Activated T-helper 1 cell treated with anti-CD3 and anti-CD28 coated beads, Interleukin-12 subunit alpha, Interleukin-12 subunit beta, Interleukin-2, Interleukin-4 antibody, amounts not matched to agents 30 ng/mL and 10 ng/mL and 1 ng/mL, durations not matched to agents 14 hours and 24 hours and 36 hours (primary cell): Measurements from ENCODE around the gene EPHA7. TPM values are rescaled to one million over a fixed set of nuclear protein-coding genes. Genes with fewer than 3 reads are reported as not detected.

Experiments
- DNase-seq: peaks from one replicate; pipeline ENCODE4 v3.0.0; 2021; ENCODE audit warnings: low spot score
- H3K27ac Mint-ChIP-seq: one replicate; pipeline ENCODE4 v1.8.0; 2021; ENCODE audit warnings: mild to moderate bottlenecking, mixed read lengths
- H3K27me3 Mint-ChIP-seq: one replicate; pipeline ENCODE4 v1.8.0; 2022; ENCODE audit warnings: mild to moderate bottlenecking, moderate library complexity, mixed read lengths; ENCODE audit not compliant: insufficient read depth
- H3K36me3 Mint-ChIP-seq: one replicate; pipeline ENCODE4 v1.8.0; 2021; ENCODE audit warnings: low read depth, mixed read lengths
- H3K4me1 Mint-ChIP-seq: one replicate; pipeline ENCODE4 v1.8.0; 2021; ENCODE audit warnings: low read depth, mixed read lengths
- H3K4me3 Mint-ChIP-seq: one replicate; pipeline ENCODE4 v1.8.0; 2021; ENCODE audit warnings: mild to moderate bottlenecking, moderate library complexity, mixed read lengths
- H3K9me3 Mint-ChIP-seq: one replicate; pipeline ENCODE4 v1.8.0; 2021; ENCODE audit warnings: mixed read lengths
- intact Hi-C: fragments of 100-400 bp; cut with micrococcal nuclease; formaldehyde crosslinking; loops from one replicate; pipeline ENCODE4 v1.15.1; 2024
- total RNA-seq: library from RNA; stranded (reverse); gene quantifications from 2 replicates; pipeline ENCODE4 v1.2.3, GENCODE V29; 2022

Gene EPHA7
- total RNA-seq, 1 donor from 2014 or later, result not detected

DNA sequence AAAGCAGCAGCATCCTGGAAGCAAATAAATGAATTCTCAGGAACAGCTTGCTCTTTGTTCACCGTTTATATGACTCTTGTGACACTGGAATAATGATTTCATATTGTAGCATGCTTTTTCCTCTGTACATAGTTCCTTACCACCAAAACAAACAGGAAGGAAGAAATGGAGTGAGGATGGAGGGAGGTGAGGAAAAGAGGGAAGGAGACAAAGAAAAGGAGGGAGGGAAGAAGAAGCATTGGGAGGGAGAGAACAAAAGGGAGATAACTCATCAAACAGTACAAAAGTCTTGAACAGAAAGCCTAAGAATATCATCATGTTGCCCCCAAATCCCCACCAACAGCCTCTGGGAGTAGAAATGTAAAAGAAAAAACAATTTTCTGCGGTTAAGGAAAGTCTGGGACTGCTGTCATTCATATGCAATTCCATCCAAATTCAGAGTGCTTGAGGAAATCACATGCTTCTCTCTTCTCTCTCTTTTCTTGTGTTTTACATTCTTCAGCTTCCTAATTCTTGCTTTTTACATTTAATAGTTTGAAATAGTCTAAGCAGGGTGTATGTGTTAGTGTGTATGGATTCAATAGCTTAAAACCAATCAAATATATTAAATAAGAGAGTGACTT lies 81.5 kb downstream of the EPHA7 start:
- H3K36me3 Mint-ChIP-seq, result no peaks in the 10 kb centered on the region
- H3K27me3 Mint-ChIP-seq, result no peaks in the 10 kb centered on the region
- H3K4me3 Mint-ChIP-seq, result no peak overlapping the region
- no peaks in the 10 kb centered on the region for H3K4me1 Mint-ChIP-seq
- H3K27ac Mint-ChIP-seq, result no peak overlapping the region
- intact Hi-C loops, result no loop called here
- DNase-seq, result no peak
- no peaks in the 10 kb centered on the region for H3K9me3 Mint-ChIP-seq

DNA sequence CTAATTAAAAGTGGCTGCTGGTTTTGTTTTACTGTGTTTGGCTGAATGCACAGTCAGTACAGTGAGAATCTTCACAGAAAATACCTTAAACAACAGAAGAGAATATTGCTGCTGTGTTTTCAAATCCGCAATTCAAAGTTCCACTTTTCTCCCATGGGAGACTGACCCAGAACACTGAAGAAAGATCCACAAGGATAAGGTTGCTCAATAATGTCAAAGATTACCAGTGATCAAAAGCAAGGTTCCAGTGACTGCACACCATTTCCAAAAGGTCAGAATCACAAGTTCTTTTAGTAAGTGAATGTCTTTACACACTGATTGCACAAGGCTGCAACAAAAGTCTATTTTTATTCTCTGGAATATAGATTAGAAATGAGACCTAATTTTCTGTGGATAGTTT lies 82.3 kb downstream of the EPHA7 start:
- Mint-ChIP-seq H3K27me3 (no peaks in the 10 kb centered on the region), H3K9me3 (no peaks in the 10 kb centered on the region)

DNA sequence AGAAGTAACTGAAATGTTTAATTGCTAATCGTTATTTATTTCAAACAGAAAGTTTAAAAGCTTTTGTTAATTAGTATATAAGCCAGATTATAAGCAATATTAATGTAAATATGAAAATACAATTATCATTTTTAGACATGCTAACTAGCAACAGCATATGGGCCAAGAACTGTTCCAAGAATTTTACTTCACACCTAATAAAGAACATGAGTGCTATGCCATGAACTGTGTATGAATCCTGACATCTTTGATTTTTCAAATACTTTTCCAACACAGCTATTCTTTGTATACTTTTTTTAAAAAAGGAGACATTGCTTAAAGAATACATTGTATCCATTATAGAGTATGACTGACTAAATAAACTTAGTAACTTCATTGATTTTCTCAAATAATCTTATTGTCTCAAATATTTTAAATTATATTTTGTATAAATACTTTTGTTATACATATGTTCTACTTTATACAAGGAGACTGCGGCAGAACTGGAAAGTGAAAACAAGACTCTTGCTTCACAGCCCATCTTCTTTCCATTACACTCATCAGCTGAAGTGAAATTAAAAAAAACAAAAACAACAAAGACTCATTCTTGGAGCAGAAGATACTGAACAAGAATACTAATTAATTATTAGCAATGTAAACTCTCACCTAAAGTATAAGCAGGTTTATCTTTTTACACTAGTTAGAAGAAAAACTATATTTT lies 89.9 kb downstream of the EPHA7 start:
- H3K27ac Mint-ChIP-seq, result no peak overlapping the region
- no peaks in the 10 kb centered on the region for H3K4me1 Mint-ChIP-seq
- intact Hi-C loops, result no loop called here
- H3K27me3 Mint-ChIP-seq, result no peaks in the 10 kb centered on the region
- H3K4me3 Mint-ChIP-seq, result no peak overlapping the region
- no peaks in the 10 kb centered on the region for H3K36me3 Mint-ChIP-seq
- DNase-seq, result no peak
- H3K9me3 Mint-ChIP-seq, result no peaks in the 10 kb centered on the region

More for the DNA sequence above, 82.3 kb downstream of the EPHA7 start:
- Mint-ChIP-seq H3K4me1 (no peaks in the 10 kb centered on the region), H3K27ac (no peak overlapping the region), H3K36me3 (no peaks in the 10 kb centered on the region), H3K4me3 (no peak overlapping the region)
- intact Hi-C loops, result no loop called here
- no peak for DNase-seq

DNA sequence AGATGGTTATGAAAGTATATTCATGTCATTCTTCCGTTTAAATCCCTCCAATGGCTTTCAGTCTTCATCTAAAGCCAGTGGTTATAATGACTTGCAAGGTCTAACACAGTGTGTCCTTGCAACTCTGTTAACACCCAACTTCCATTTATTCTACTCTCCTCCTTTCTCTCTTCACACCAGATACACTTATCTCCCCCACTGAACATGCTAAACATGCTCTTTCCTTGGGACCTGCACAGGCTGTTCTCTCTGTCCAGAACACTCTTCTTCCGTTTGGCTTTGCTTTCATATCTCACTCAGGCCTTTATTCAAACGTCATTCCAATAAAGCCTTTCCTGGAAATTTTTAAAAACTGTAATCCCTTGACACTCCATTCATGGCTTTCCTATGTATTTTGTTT lies 91.5 kb downstream of the EPHA7 start:
- H3K27ac Mint-ChIP-seq, result no peak overlapping the region
- no peak for DNase-seq
- H3K9me3 Mint-ChIP-seq, result no peaks in the 10 kb centered on the region
- H3K4me1 Mint-ChIP-seq, result no peaks in the 10 kb centered on the region
- intact Hi-C loops, result no loop called here
- no peak overlapping the region for H3K4me3 Mint-ChIP-seq
- H3K27me3 Mint-ChIP-seq, result no peaks in the 10 kb centered on the region
- H3K36me3 Mint-ChIP-seq, result no peaks in the 10 kb centered on the region

DNA sequence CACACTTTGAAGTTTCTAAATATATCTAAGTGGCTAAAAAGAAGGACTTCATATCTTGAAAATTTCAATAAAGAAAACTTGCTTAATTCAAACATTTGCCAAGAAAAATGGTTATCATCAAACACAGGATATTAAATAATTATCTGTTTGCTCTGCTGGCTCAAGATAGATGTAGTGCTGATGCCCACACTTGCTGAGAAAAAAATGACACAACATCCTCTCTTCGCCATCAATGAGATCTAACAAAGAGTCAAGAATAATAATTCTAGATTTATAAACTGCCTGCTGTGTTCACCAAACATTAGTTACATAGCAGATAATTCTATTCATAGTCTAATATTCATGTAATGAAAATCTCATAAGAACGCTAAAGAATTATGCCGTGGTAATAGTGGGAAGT lies 93.6 kb downstream of the EPHA7 start:
- no peaks in the 10 kb centered on the region for H3K36me3 Mint-ChIP-seq
- no peaks in the 10 kb centered on the region for H3K27me3 Mint-ChIP-seq
- intact Hi-C loops, result no loop called here
- no peak overlapping the region for H3K4me3 Mint-ChIP-seq
- no peaks in the 10 kb centered on the region for H3K9me3 Mint-ChIP-seq
- H3K4me1 Mint-ChIP-seq, result no peaks in the 10 kb centered on the region
- H3K27ac Mint-ChIP-seq, result no peak overlapping the region
- DNase-seq, result no peak

DNA sequence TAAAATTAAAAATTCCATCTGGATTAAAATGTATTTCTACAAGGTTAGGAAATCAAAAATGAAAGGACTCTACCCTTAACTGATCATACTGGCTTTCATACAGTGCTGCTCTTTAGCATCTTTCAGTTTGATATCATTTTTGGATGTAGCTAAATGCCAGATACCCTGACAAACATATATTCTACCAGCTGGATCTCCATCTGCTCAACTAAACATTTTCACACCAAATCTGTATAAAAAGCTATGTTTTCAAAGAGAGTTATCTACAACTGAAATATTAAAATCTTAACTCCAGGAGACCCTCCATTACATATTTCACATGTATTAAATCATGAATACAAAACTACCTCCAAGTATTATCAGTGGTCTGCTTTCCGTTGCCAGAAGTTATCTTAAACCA lies 95.7 kb downstream of the EPHA7 start:
- Mint-ChIP-seq H3K27ac (no peak overlapping the region), H3K27me3 (no peaks in the 10 kb centered on the region), H3K9me3 (no peaks in the 10 kb centered on the region), H3K36me3 (no peaks in the 10 kb centered on the region), H3K4me3 (no peak overlapping the region), H3K4me1 (no peaks in the 10 kb centered on the region)
- DNase-seq, result no peak
- intact Hi-C loops, result no loop called here

DNA sequence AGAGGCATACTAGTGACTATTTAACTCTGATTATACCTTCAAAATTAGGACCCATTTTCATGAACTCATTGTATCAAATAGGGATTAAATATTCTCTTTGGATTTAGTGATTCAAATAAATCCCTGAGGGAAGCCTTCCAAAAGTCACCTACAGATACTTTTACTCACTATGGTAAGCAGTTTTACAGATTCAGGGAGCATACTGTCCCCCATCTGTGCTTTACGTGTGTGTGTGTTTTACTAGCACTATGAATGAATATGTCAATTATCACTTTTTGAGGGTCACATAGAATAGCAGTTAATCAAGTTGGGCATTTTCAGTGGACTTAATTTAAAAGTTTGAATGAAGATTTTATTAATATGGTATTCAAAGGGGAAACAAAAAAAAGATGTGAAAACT lies 96.7 kb downstream of the EPHA7 start:
- Mint-ChIP-seq H3K4me1 (no peaks in the 10 kb centered on the region), H3K36me3 (no peaks in the 10 kb centered on the region), H3K27ac (no peak overlapping the region), H3K27me3 (no peaks in the 10 kb centered on the region), H3K4me3 (no peak overlapping the region), H3K9me3 (no peaks in the 10 kb centered on the region)
- intact Hi-C loops, result no loop called here
- DNase-seq, result no peak

DNA sequence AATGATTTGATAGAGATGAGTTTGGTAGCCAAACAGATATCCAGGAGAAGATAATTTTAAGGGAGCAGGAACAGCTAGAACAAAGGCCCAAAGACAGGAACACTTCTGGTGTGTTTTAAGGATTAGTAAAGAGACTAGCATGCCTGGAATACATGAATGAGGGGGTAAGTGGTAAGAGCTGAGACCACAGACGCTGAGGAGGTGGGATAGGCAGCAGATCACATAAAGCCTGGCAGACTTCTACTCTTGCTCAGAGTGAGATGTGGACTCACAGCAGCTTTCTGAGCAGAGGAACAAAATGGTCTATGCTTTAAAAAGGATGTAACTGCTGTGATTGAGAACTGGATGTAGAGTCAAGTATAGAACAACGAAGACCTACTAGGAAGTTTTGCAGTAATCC lies 100.1 kb downstream of the EPHA7 start:
- no peak overlapping the region for H3K4me3 Mint-ChIP-seq
- no peaks in the 10 kb centered on the region for H3K9me3 Mint-ChIP-seq
- no peaks in the 10 kb centered on the region for H3K4me1 Mint-ChIP-seq
- no peaks in the 10 kb centered on the region for H3K36me3 Mint-ChIP-seq
- H3K27me3 Mint-ChIP-seq, result no peaks in the 10 kb centered on the region
- no peak for DNase-seq
- no peak overlapping the region for H3K27ac Mint-ChIP-seq
- intact Hi-C loops, result no loop called here

DNA sequence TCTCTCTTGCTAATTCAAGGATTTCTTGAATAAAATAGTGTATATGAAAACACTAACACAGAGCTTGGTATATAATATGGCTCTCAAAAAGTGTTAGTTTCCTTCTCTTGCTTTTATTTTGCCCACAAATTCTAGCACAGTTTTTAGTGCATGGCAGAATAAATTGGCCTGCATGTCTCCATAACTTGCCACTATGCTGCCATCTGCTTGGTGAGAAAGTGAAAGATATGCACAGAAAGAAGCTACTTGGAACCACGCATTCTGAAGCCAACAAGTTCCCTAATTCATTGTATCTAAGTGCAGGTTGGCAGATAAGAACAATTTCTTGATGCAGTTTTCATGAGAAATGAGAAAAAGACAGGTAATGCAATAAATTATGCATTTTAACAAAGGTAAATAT lies 101.2 kb downstream of the EPHA7 start:
- H3K9me3 Mint-ChIP-seq, result no peaks in the 10 kb centered on the region
- H3K36me3 Mint-ChIP-seq, result no peaks in the 10 kb centered on the region
- no peak for DNase-seq
- no peak overlapping the region for H3K27ac Mint-ChIP-seq
- no peak overlapping the region for H3K4me3 Mint-ChIP-seq
- intact Hi-C loops, result no loop called here
- no peaks in the 10 kb centered on the region for H3K27me3 Mint-ChIP-seq
- H3K4me1 Mint-ChIP-seq, result no peaks in the 10 kb centered on the region

DNA sequence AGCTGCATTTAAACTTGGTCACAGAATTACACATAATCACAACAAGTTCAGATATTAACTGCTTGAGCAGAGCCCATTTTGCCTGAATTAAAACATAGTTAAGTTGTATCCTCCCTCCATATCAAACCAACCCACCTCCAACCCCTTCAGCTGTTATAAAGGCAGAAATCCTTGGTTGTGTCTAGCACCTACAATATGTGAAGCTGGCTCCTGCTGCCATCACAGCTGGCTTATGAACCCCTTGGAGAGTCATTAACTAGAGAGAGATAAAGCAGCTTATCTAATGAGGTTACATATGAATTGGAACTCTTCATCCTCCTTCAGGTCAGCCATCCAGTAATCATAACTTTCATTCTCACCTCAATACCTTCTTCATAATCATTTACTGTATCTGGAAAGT lies 101.8 kb downstream of the EPHA7 start:
- H3K4me3 Mint-ChIP-seq, result no peak overlapping the region
- intact Hi-C loops, result no loop called here
- H3K27ac Mint-ChIP-seq, result no peak overlapping the region
- no peak for DNase-seq
- H3K27me3 Mint-ChIP-seq, result no peaks in the 10 kb centered on the region
- H3K36me3 Mint-ChIP-seq, result no peaks in the 10 kb centered on the region
- no peaks in the 10 kb centered on the region for H3K9me3 Mint-ChIP-seq
- no peaks in the 10 kb centered on the region for H3K4me1 Mint-ChIP-seq

DNA sequence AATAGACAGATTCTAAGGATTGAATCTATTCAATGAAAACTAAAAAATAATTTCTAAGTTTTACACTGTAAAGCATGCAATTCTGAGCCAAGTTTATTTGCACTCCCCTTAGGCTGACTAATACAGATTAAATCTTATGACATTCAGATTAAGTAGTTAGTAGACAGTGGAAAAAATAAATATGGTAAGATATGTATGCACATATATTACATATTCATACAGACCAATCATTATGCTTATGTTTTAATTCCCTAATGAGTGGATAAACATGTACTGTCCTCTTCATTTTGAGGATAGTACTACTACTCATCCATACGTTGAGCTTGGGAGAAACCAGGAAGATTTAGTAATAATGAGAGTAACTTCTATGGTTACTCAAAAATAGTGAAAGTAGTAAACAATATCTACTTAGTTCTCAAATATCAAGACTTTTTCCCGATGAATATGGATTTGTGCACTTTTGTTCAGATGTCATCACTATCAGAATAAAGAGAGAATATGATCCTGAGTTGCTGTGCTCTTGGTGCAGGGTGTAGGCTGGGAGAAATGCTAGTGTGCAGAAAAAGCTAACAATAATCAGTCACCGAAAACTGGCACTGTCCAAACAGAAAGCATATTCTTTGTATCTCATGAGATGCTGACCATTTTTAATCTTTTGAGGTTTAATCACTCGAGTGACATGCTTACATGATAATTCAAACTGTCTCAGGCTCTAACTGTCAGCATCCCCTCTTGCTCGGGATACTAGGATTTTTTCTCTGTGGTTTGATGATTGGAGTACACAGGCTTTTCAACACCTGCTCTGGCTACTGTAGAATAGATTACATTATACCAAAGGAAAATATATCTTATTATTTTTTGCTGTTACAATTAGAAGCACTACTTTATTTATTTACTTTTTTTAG lies 111.6 kb downstream of the EPHA7 start:
- intact Hi-C loops, result no loop called here
- H3K9me3 Mint-ChIP-seq, result peaks cover 3% of the 10 kb centered on the region
- no peak overlapping the region for H3K4me3 Mint-ChIP-seq
- no peaks in the 10 kb centered on the region for H3K36me3 Mint-ChIP-seq
- H3K4me1 Mint-ChIP-seq, result no peaks in the 10 kb centered on the region
- DNase-seq, result no peak
- no peaks in the 10 kb centered on the region for H3K27me3 Mint-ChIP-seq
- no peak overlapping the region for H3K27ac Mint-ChIP-seq

DNA sequence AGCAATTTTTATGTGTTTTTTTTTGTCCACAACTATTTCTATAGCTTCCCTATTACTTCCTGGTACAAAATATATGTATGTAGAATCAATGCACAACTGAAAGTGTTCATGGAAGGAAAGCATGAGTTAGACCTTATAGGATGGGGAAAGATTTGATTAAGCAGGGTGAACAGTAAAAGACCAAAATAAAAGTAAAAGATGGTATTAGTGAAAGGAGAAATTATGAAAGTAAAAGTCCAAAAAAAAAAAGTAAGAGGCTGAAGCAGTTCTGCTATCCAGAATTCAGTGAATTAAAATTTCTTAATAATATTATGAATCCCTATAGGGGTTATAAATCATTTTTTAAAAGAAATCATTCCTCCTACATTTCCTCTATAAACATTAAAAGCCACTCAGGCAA lies 114.3 kb downstream of the EPHA7 start:
- Mint-ChIP-seq H3K4me3 (no peak overlapping the region), H3K27ac (no peak overlapping the region), H3K36me3 (no peaks in the 10 kb centered on the region), H3K9me3 (no peaks in the 10 kb centered on the region), H3K4me1 (no peaks in the 10 kb centered on the region), H3K27me3 (no peaks in the 10 kb centered on the region)
- intact Hi-C loops, result no loop called here
- DNase-seq, result no peak

DNA sequence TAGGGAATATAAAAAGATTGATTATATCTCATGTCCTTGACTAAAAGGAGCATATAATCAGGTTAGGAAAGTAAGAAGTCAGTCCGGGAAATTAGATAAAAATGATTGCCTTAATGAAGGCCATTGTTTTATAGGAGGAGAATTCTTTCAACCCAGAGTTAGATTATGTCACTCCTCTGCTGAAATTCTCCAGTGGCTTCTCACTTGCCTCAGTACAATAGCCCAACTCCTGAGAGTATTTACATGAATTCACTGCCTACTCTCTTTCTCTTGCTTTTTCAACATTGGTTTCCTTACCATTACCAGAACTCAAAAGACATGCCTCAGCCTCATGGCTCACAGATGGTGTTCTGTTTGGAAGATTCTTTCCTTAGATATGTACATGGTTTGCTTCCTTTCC lies 114.9 kb downstream of the EPHA7 start:
- H3K4me1 Mint-ChIP-seq, result no peaks in the 10 kb centered on the region
- intact Hi-C loops, result no loop called here
- H3K27ac Mint-ChIP-seq, result no peak overlapping the region
- no peaks in the 10 kb centered on the region for H3K27me3 Mint-ChIP-seq
- no peaks in the 10 kb centered on the region for H3K36me3 Mint-ChIP-seq
- no peak overlapping the region for H3K4me3 Mint-ChIP-seq
- no peak for DNase-seq
- H3K9me3 Mint-ChIP-seq, result no peaks in the 10 kb centered on the region
